ENCODE results near the gene KCNQ1. TPM values are rescaled to one million over a fixed set of nuclear protein-coding genes. Genes with fewer than 3 reads are reported as not detected.

The KCNQ1 gene
- total and polyA plus RNA-seq, 9 of the 15 experiments (the other 6 are each of a cell fraction or from before 2014, with no cell fraction given): 0.44 TPM; not detected in 8

DNA sequence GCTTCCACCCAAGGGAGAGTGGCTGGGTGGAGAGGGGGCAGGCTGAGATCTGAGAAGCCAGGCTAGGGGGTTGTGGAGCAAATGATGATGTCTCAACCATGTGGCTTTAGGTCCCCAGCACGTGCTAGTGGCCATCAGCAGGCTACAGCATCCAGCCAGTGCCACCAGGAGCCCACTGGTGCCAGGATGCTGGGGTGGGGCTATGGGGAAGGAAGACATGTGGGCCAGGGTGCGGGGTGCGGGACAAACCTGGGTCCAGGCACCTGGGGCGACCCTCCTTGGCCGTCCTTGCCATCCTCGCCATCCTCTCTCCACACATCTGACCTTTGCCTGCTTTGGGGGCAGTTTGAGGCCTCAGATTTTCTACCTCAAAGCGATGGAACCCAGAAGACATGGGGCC is 104.3 kb downstream of the KCNQ1 start:
- Histone ChIP-seq H3K9me3 (replicated peaks; ENCODE audit: control insufficient read depth, insufficient read depth, low read depth, low read length) (no peaks in the 10 kb centered on the region), H3K9ac (ENCODE audit: insufficient read depth in 1 of 2, low read depth in 2 of 2, low read length in 2 of 2) (no peak overlapping the region), H3K36me3 (ENCODE audit: control insufficient read depth, insufficient read depth, low read length) (no peaks in the 10 kb centered on the region), H3K9me1 (ENCODE audit: control insufficient read depth, insufficient read depth, low read length) (no peaks in the 10 kb centered on the region), H3K4me3 (no peak overlapping the region), H3K4me1 (replicated peaks in 1 of 2; ENCODE audit: control insufficient read depth in 2 of 2, insufficient read depth in 2 of 2, low read length in 2 of 2) (peaks cover 0 to 17% of the 10 kb centered on the region in 2 experiments; a peak in 1 of 5 replicates), H3K4me2 (ENCODE audit: insufficient read depth, low read length) (no peak overlapping the region), H3K79me2 (ENCODE audit: control insufficient read depth, insufficient read depth, low read length) (no peaks in the 10 kb centered on the region), H3K27ac (ENCODE audit: extremely low read depth, low read depth, low read length) (no peak overlapping the region), H3K27me3 (ENCODE audit: control insufficient read depth in 2 of 2, insufficient read depth in 2 of 2, low read length in 2 of 2) (peaks cover 20 to 52% of the 10 kb centered on the region in 2 experiments), H4K20me1 (replicated peaks; ENCODE audit: control insufficient read depth, insufficient read depth, low read length) (no peaks in the 10 kb centered on the region), H2AFZ (ENCODE audit: low read depth, low read length) (no peak overlapping the region)
- FAIRE-seq (no peak), ATAC-seq (no peak), DNase-seq (ENCODE audit: extremely low read depth in 1 of 4, low spot score in 3 of 4) (no peak)
- ChIA-PET CTCF (ENCODE audit: low intra/inter-chr PET ratio) (no interaction called here), POLR2A (no interaction called here)
- TF ChIP-seq HDGF (IDR thresholded peaks at IDR 0.05): no peak
- no peak for TF ChIP-seq SP2 (IDR thresholded peaks at IDR 0.05; ENCODE audit: extremely low read depth, low read depth, low read length, poor library complexity, severe bottlenecking)
- TF ChIP-seq MCM7 (IDR thresholded peaks at IDR 0.05): no peak
- TF ChIP-seq, protein P1, sequence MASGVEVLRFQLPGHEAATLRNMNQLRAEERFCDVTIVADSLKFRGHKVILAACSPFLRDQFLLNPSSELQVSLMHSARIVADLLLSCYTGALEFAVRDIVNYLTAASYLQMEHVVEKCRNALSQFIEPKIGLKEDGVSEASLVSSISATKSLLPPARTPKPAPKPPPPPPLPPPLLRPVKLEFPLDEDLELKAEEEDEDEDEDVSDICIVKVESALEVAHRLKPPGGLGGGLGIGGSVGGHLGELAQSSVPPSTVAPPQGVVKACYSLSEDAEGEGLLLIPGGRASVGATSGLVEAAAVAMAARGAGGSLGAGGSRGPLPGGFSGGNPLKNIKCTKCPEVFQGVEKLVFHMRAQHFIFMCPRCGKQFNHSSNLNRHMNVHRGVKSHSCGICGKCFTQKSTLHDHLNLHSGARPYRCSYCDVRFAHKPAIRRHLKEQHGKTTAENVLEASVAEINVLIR (CRISPR knock-in tag; IDR thresholded peaks at IDR 0.05): no peak
- no peak for TF ChIP-seq PHB (CRISPR knock-in tag; IDR thresholded peaks at IDR 0.05)
- TF ChIP-seq NR4A1 (CRISPR knock-in tag; IDR thresholded peaks at IDR 0.05): no peak
- TF ChIP-seq NR4A1 (tag; IDR thresholded peaks at IDR 0.05): no peak
- TF ChIP-seq SMAD2 (IDR thresholded peaks at IDR 0.05; ENCODE audit: low read depth, low read length): no peak
- TF ChIP-seq PTRF (tag; IDR thresholded peaks at IDR 0.05): no peak
- no peak for TF ChIP-seq ASH1L (IDR thresholded peaks at IDR 0.05; ENCODE audit: borderline replicate concordance, low read depth, partially characterized antibody)
- TF ChIP-seq BDP1 (IDR thresholded peaks at IDR 0.05; ENCODE audit: insufficient read depth, insufficient read length): no peak
- WGBS (ENCODE audit: insufficient coverage, low coverage, missing lambda C conversion rate): 6% methylated on average over 7 of the region's 7 CpGs
- intact Hi-C loops (cut with micrococcal nuclease): no loop called here
- in situ Hi-C loops (cut with MboI): no loop called here
- no TSS peak for BruUV-seq (replicated peaks)
